ENCODE measurements around the gene MEOX1. TPM values are rescaled to one million over a fixed set of nuclear protein-coding genes. Genes with fewer than 3 reads are reported as not detected.

The MEOX1 gene
- total RNA-seq, 1 experiment from 2014 or later: 0.21 TPM

- Histone ChIP-seq H3K27me3 (ENCODE audit: control insufficient read depth, insufficient read depth, low read length) (no peaks in the 10 kb centered on the region), H3K9me3 (ENCODE audit: control insufficient read depth, insufficient read depth, low read depth, low read length) (no peaks in the 10 kb centered on the region), H3K4me3 (ENCODE audit: low read depth in 2 of 2, low read length in 2 of 2) (no peak overlapping the region), H3K4me1 (ENCODE audit: control insufficient read depth, insufficient read depth, low read length) (no peaks in the 10 kb centered on the region), H3K27ac (ENCODE audit: low read length) (no peak overlapping the region), H3K36me3 (ENCODE audit: control insufficient read depth, insufficient read depth, low read length) (no peaks in the 10 kb centered on the region)
- DNase-seq (ENCODE audit: low read depth, low spot score) (no peak), ATAC-seq (no peak)
- ChIA-PET POLR2A (no interaction called here), CTCF (no interaction called here)
- intact Hi-C loops (cut with micrococcal nuclease; ENCODE audit: unreplicated experiment): no loop called here
- in situ Hi-C loops (cut with HindIII; ENCODE audit: low pct_unique_long_range_greater_than_20kb, low sequenced_read_pairs): no loop called here
- no peak for TF ChIP-seq SIN3A (IDR thresholded peaks at IDR 0.05; ENCODE audit: borderline replicate concordance, insufficient read depth, low read depth, low read length)
- TF ChIP-seq, protein P1, sequence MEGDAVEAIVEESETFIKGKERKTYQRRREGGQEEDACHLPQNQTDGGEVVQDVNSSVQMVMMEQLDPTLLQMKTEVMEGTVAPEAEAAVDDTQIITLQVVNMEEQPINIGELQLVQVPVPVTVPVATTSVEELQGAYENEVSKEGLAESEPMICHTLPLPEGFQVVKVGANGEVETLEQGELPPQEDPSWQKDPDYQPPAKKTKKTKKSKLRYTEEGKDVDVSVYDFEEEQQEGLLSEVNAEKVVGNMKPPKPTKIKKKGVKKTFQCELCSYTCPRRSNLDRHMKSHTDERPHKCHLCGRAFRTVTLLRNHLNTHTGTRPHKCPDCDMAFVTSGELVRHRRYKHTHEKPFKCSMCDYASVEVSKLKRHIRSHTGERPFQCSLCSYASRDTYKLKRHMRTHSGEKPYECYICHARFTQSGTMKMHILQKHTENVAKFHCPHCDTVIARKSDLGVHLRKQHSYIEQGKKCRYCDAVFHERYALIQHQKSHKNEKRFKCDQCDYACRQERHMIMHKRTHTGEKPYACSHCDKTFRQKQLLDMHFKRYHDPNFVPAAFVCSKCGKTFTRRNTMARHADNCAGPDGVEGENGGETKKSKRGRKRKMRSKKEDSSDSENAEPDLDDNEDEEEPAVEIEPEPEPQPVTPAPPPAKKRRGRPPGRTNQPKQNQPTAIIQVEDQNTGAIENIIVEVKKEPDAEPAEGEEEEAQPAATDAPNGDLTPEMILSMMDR (IDR thresholded peaks at IDR 0.05): no peak
- TF ChIP-seq, protein P2, sequence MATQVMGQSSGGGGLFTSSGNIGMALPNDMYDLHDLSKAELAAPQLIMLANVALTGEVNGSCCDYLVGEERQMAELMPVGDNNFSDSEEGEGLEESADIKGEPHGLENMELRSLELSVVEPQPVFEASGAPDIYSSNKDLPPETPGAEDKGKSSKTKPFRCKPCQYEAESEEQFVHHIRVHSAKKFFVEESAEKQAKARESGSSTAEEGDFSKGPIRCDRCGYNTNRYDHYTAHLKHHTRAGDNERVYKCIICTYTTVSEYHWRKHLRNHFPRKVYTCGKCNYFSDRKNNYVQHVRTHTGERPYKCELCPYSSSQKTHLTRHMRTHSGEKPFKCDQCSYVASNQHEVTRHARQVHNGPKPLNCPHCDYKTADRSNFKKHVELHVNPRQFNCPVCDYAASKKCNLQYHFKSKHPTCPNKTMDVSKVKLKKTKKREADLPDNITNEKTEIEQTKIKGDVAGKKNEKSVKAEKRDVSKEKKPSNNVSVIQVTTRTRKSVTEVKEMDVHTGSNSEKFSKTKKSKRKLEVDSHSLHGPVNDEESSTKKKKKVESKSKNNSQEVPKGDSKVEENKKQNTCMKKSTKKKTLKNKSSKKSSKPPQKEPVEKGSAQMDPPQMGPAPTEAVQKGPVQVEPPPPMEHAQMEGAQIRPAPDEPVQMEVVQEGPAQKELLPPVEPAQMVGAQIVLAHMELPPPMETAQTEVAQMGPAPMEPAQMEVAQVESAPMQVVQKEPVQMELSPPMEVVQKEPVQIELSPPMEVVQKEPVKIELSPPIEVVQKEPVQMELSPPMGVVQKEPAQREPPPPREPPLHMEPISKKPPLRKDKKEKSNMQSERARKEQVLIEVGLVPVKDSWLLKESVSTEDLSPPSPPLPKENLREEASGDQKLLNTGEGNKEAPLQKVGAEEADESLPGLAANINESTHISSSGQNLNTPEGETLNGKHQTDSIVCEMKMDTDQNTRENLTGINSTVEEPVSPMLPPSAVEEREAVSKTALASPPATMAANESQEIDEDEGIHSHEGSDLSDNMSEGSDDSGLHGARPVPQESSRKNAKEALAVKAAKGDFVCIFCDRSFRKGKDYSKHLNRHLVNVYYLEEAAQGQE (IDR thresholded peaks at IDR 0.05; ENCODE audit: insufficient read depth in 1 of 2, low read depth in 2 of 2, low read length in 1 of 2): no peak
- BruUV-seq (replicated peaks): no TSS peak
Measured at GRCh38 chr17:43620581-43620980, 41.1 kb downstream of the MEOX1 start.

DNA sequence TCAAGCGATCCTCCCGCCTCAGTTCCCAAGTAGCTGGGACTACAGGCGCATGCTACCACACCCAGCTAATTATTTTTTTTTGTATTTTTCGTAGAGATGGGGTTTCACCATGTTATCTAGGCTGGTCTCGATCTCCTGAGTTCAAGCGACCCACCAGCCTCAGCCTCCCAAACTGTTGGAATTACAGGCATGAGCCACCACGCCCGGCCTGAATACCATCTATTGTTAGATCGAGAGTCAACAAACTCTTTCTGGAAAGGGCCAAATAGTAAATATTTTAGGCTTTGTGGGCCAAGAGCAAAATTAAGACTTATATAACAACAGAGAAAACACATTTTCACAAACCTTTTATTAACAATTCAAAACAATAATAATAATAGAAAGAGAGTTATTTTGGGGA, 41.6 kb downstream of the MEOX1 start:
- TF ChIP-seq, protein P1 (IDR thresholded peaks at IDR 0.05): no peak

DNA sequence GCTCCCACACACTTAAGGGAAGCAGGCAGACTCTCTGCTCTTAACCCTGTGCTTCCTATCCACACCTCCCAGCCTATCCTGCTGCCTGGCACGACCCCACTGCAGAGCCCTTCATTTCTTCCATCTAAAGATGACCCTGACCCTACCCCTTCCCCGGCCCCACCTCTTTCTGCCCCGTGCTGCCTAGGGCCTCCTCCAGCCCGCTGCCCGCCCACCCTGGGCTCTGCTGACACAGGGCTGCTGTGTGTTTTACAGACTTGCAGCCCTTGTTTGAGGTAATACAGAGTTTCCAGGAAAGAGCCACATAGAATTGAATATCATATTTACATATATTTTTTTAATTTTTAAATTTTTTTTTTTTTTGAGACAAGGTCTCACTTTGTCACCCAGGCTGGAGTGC, 42.0 kb downstream of the MEOX1 start:
- Histone ChIP-seq H3K36me3 (ENCODE audit: control insufficient read depth, insufficient read depth, low read length) (no peaks in the 10 kb centered on the region), H3K4me1 (ENCODE audit: control insufficient read depth, insufficient read depth, low read length) (no peaks in the 10 kb centered on the region), H3K27ac (ENCODE audit: low read length) (no peak overlapping the region), H3K9me3 (ENCODE audit: control insufficient read depth, insufficient read depth, low read depth, low read length) (no peaks in the 10 kb centered on the region), H3K4me3 (ENCODE audit: low read depth in 2 of 2, low read length in 2 of 2) (no peak overlapping the region), H3K27me3 (ENCODE audit: control insufficient read depth, insufficient read depth, low read length) (no peaks in the 10 kb centered on the region)
- no peak for ATAC-seq
- intact Hi-C loops (cut with micrococcal nuclease; ENCODE audit: unreplicated experiment) (no loop called here), in situ Hi-C loops (cut with HindIII; ENCODE audit: low pct_unique_long_range_greater_than_20kb, low sequenced_read_pairs) (no loop called here)
- ChIA-PET CTCF (no interaction called here), POLR2A (no interaction called here)
- TF ChIP-seq SIN3A (IDR thresholded peaks at IDR 0.05; ENCODE audit: borderline replicate concordance, insufficient read depth, low read depth, low read length) (no peak), TCF7L2 (IDR thresholded peaks at IDR 0.05; ENCODE audit: low read depth, low read length) (no peak), POLR2AphosphoS5 (IDR thresholded peaks at IDR 0.05; ENCODE audit: low read depth, low read length) (no peak)
- TF ChIP-seq, protein P1 (IDR thresholded peaks at IDR 0.05): no peak
- TF ChIP-seq, protein P2 (IDR thresholded peaks at IDR 0.05; ENCODE audit: insufficient read depth in 1 of 2, low read depth in 2 of 2, low read length in 1 of 2): no peak
- no TSS peak for BruUV-seq (replicated peaks)
- no peak for DNase-seq (ENCODE audit: low read depth, low spot score)

More for the DNA sequence above, 41.6 kb downstream of the MEOX1 start:
- Histone ChIP-seq H3K36me3 (ENCODE audit: control insufficient read depth, insufficient read depth, low read length) (no peaks in the 10 kb centered on the region), H3K4me3 (ENCODE audit: low read depth in 2 of 2, low read length in 2 of 2) (no peak overlapping the region), H3K4me1 (ENCODE audit: control insufficient read depth, insufficient read depth, low read length) (no peaks in the 10 kb centered on the region), H3K27ac (ENCODE audit: low read length) (no peak overlapping the region), H3K27me3 (ENCODE audit: control insufficient read depth, insufficient read depth, low read length) (no peaks in the 10 kb centered on the region), H3K9me3 (ENCODE audit: control insufficient read depth, insufficient read depth, low read depth, low read length) (no peaks in the 10 kb centered on the region)
- ATAC-seq: no peak
- no TSS peak for BruUV-seq (replicated peaks)
- POLR2A ChIA-PET: no interaction called here
- CTCF ChIA-PET: no interaction called here
- in situ Hi-C loops (cut with HindIII; ENCODE audit: low pct_unique_long_range_greater_than_20kb, low sequenced_read_pairs) (no loop called here), intact Hi-C loops (cut with micrococcal nuclease; ENCODE audit: unreplicated experiment) (no loop called here)
- no peak for DNase-seq (ENCODE audit: low read depth, low spot score)

Data from Panc1 (cell line).